Osteoblast (primary cell): ENCODE measurements around the gene SLC17A6. TPM values are rescaled to one million over a fixed set of nuclear protein-coding genes. Genes with fewer than 3 reads are reported as not detected.

Source experiments
- DNase-seq: peaks from one replicate; pipeline ENCODE4 v3.0.0; 2011; ENCODE audit warnings: low spot score, mixed read lengths; ENCODE audit not compliant: insufficient read length; ENCODE audit errors: missing footprints
- H2AFZ ChIP-seq: 2 replicates; pipeline ENCODE4 v1.6.0; 2011; ENCODE audit warnings: mild to moderate bottlenecking, low read length
- H3K27ac ChIP-seq: 2 replicates; pipeline ENCODE4 v1.5.1; 2011; ENCODE audit warnings: mild to moderate bottlenecking, low read depth, low read length, moderate library complexity
- H3K27me3 ChIP-seq: 2 replicates; pipeline ENCODE4 v1.6.0; 2012; ENCODE audit warnings: mild to moderate bottlenecking, control low read depth, inconsistent platforms, low read length, moderate library complexity; ENCODE audit not compliant: insufficient read depth
- H3K36me3 ChIP-seq: 2 replicates; pipeline ENCODE4 v1.5.1; 2011; ENCODE audit warnings: mild to moderate bottlenecking, low read length, control low read depth, moderate library complexity; ENCODE audit not compliant: insufficient read depth
- H3K4me1 ChIP-seq: 2 replicates; pipeline ENCODE4 v1.5.1; 2011; ENCODE audit warnings: mild to moderate bottlenecking, low read length, control low read depth, moderate library complexity; ENCODE audit not compliant: insufficient read depth
- H3K4me2 ChIP-seq: 2 replicates; pipeline ENCODE4 v1.6.0; 2011; ENCODE audit warnings: mild to moderate bottlenecking, low read length; ENCODE audit not compliant: insufficient read depth
- H3K4me3 ChIP-seq: fragments of 200-600 bp; sonication (generic); 3 replicates; pipeline ENCODE4 v1.5.1; 2012; ENCODE audit warnings: mild to moderate bottlenecking, low read length, inconsistent platforms; ENCODE audit not compliant: insufficient read depth
- H3K79me2 ChIP-seq: 2 replicates; pipeline ENCODE4 v1.6.0; 2012; ENCODE audit warnings: mild to moderate bottlenecking, low read length, control low read depth, inconsistent platforms; ENCODE audit not compliant: insufficient read depth
- H3K9me3 ChIP-seq: 2 replicates; pipeline ENCODE4 v1.5.1; 2011; ENCODE audit warnings: low read depth, low read length, control low read depth
- H4K20me1 ChIP-seq: 2 replicates; pipeline ENCODE4 v1.6.0; 2012; ENCODE audit warnings: mild to moderate bottlenecking, low read length, control low read depth; ENCODE audit not compliant: insufficient read depth
- total RNA-seq: library from RNA; depleted of rRNA; stranded (reverse); fragments of >200 nt; gene quantifications from 2 replicates; pipeline ENCODE4 v1.2.3, GENCODE V29; 2012
- TF ChIP-seq, protein P1 (sequence below): IDR thresholded peaks from 2 replicates; pipeline ENCODE4 v1.5.1; 2011; ENCODE audit warnings: mild to moderate bottlenecking, low read depth, low read length, moderate library complexity; ENCODE audit errors: extremely low read depth

Gene SLC17A6
- total RNA-seq, 1 donor, result not detected

DNA sequence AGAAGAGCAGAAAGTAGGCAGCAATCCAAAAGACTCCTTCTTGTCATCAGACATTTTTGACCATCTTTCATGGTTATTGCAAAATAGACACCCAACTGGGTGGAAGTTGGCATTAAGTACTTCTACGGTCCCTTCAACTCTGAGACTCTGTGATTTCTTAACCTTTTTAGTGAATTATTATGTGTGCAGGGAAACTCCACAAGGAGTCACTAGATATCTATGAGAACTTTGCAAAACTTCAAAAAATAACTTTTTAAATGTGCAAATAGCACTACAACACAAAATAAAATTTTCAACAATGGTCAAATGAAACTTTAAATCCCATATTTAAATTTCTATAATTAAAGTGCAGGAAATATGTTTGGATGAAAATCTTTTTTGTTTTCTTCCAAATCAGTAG lies 88.7 kb downstream of the SLC17A6 start:
- no peak overlapping the region for H2AFZ ChIP-seq
- H4K20me1 ChIP-seq, result no peaks in the 10 kb centered on the region
- H3K4me2 ChIP-seq, result no peak overlapping the region
- H3K27ac ChIP-seq, result no peak overlapping the region
- H3K4me1 ChIP-seq, result no peaks in the 10 kb centered on the region
- DNase-seq, result no peak
- H3K27me3 ChIP-seq, result no peaks in the 10 kb centered on the region
- no peak overlapping the region for H3K4me3 ChIP-seq
- TF ChIP-seq, protein P1, sequence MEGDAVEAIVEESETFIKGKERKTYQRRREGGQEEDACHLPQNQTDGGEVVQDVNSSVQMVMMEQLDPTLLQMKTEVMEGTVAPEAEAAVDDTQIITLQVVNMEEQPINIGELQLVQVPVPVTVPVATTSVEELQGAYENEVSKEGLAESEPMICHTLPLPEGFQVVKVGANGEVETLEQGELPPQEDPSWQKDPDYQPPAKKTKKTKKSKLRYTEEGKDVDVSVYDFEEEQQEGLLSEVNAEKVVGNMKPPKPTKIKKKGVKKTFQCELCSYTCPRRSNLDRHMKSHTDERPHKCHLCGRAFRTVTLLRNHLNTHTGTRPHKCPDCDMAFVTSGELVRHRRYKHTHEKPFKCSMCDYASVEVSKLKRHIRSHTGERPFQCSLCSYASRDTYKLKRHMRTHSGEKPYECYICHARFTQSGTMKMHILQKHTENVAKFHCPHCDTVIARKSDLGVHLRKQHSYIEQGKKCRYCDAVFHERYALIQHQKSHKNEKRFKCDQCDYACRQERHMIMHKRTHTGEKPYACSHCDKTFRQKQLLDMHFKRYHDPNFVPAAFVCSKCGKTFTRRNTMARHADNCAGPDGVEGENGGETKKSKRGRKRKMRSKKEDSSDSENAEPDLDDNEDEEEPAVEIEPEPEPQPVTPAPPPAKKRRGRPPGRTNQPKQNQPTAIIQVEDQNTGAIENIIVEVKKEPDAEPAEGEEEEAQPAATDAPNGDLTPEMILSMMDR, result no peak
- H3K36me3 ChIP-seq, result no peaks in the 10 kb centered on the region
- no peaks in the 10 kb centered on the region for H3K79me2 ChIP-seq
- no peaks in the 10 kb centered on the region for H3K9me3 ChIP-seq

Other genes starting within 250 kb of the SLC17A6 start
- 0.59 and 1.1 TPM in 2 replicates for gene ANO5, start 145.3 kb upstream of the SLC17A6 start, total RNA-seq